ENCODE results near the gene SLC25A25. TPM values are rescaled to one million over a fixed set of nuclear protein-coding genes. Genes with fewer than 3 reads are reported as not detected.

Gene SLC25A25
- total RNA-seq, 1 experiment from 2014 or later = 18.5 TPM

- TF ChIP-seq CTCF (IDR thresholded peaks at IDR 0.05; ENCODE audit: insufficient read depth in 1 of 2, low read depth in 1 of 2, low read length in 1 of 2, severe bottlenecking in 1 of 2, unreplicated experiment in 1 of 2) = no peak
- Mint-ChIP-seq H3K4me3 (ENCODE audit: unreplicated experiment) (peak overlapping the region; percentile 72), H3K9me3 (ENCODE audit: unreplicated experiment) (no peaks in the 10 kb centered on the region), H3K27ac (ENCODE audit: unreplicated experiment) (peak overlapping the region; percentile 93), H3K36me3 (ENCODE audit: insufficient read depth, unreplicated experiment) (peaks cover 60% of the 10 kb centered on the region), H3K4me1 (ENCODE audit: low read depth, unreplicated experiment) (peaks cover 15% of the 10 kb centered on the region), H3K27me3 (ENCODE audit: insufficient read depth, unreplicated experiment) (no peaks in the 10 kb centered on the region)
- Histone ChIP-seq H3K9me3 (no peaks in the 10 kb centered on the region; the same call in 1 of the 2 replicates), H3K4me1 (peaks cover 28% of the 10 kb centered on the region), H3K36me3 (ENCODE audit: control insufficient read depth, insufficient read depth, low read length) (peaks cover 4% of the 10 kb centered on the region), H3K4me3 (ENCODE audit: low read depth, low read length) (peak overlapping the region; percentile 33), H3K27me3 (replicated peaks; ENCODE audit: control insufficient read depth, insufficient read depth, low read length) (no peaks in the 10 kb centered on the region)
- intact Hi-C loops (cut with micrococcal nuclease; ENCODE audit: unreplicated experiment) = loop anchor here (5.0 kb wide), 2 partner anchors 48 to 158 kb away; partner anchors contain the start of genes NAIF1 and SLC25A25
- ChIA-PET POLR2A (interaction anchor here (0.5 to 1.7 kb wide), 5 partner anchors 9 to 48 kb away, joined by 3 to 5 read pairs (median 3); partner anchors contain the start of genes NAIF1 and SLC25A25), CTCF (interaction anchor here (0.6 to 0.9 kb wide), 9 partner anchors 10 to 173 kb away, joined by 3 to 4 read pairs (median 3); no protein-coding TSS in a partner anchor)
- DNase-seq = peak; percentile 90 to 95
- no TSS peak for BruUV-seq (replicated peaks)
Observed at GRCh38 chr9:128115187-128116103, 47.4 kb downstream of the SLC25A25 start.

GRCh38 chr9:128116104-128117083 lies 48.4 kb downstream of the SLC25A25 start:
- intact Hi-C loops (cut with micrococcal nuclease; ENCODE audit: unreplicated experiment) = loop anchor here (1.0 to 5.0 kb wide), 4 partner anchors 18 to 173 kb away; partner anchors contain the start of genes NAIF1 and SLC25A25
- peaks cover 28% of the 10 kb centered on the region for H3K4me1 ChIP-seq
- peak overlapping the region; percentile 93 for H3K27ac Mint-ChIP-seq (ENCODE audit: unreplicated experiment)

More at GRCh38 chr9:128116104-128117083, 48.4 kb downstream of the SLC25A25 start:
- peaks cover 51% of the 10 kb centered on the region for H3K36me3 Mint-ChIP-seq (ENCODE audit: insufficient read depth, unreplicated experiment)
- no peaks in the 10 kb centered on the region for H3K27me3 Mint-ChIP-seq (ENCODE audit: insufficient read depth, unreplicated experiment)
- CTCF ChIA-PET = interaction anchor here (0.6 to 1.6 kb wide), 6 partner anchors 11 to 103 kb away, joined by 3 to 4 read pairs (median 3); no protein-coding TSS in a partner anchor
- H3K4me3 Mint-ChIP-seq (ENCODE audit: unreplicated experiment) = no peak overlapping the region
- Histone ChIP-seq H3K9me3 (no peaks in the 10 kb centered on the region; the same call in 1 of the 2 replicates), H3K27me3 (replicated peaks; ENCODE audit: control insufficient read depth, insufficient read depth, low read length) (no peaks in the 10 kb centered on the region), H3K36me3 (ENCODE audit: control insufficient read depth, insufficient read depth, low read length) (peaks cover 4% of the 10 kb centered on the region), H3K4me3 (ENCODE audit: low read depth, low read length) (no peak overlapping the region)
- POLR2A ChIA-PET = no interaction called here
- DNase-seq = peak in 1 of 2 experiments; percentile 33
- no TSS peak for BruUV-seq (replicated peaks)
- no peaks in the 10 kb centered on the region for H3K9me3 Mint-ChIP-seq (ENCODE audit: unreplicated experiment)
- peaks cover 15% of the 10 kb centered on the region for H3K4me1 Mint-ChIP-seq (ENCODE audit: low read depth, unreplicated experiment)
- TF ChIP-seq CTCF (IDR thresholded peaks at IDR 0.05; ENCODE audit: insufficient read depth in 1 of 2, low read depth in 1 of 2, low read length in 1 of 2, severe bottlenecking in 1 of 2, unreplicated experiment in 1 of 2) = no peak

Measured in Caco-2 (cell line).